HEK293T (cell line): ENCODE measurements around the gene TSPAN9.

Source experiments
- CTCF ChIA-PET: fragments of 350-600 bp; formaldehyde crosslinking; extraction: SDS; loops from one replicate; lab custom pipeline; 2021; ENCODE audit warnings: antibody characterized with exemption, inconsistent platforms; lab: Yijun Ruan, JAX
- POLR2A ChIA-PET: fragments of 350-600 bp; formaldehyde crosslinking; extraction: SDS; loops from one replicate; lab custom pipeline; 2020; ENCODE audit warnings: antibody characterized with exemption, inconsistent platforms; lab: Yijun Ruan, JAX
- DNase-seq: peaks from one replicate; pipeline ENCODE4 v3.0.0; 2012; ENCODE audit warnings: mixed read lengths; ENCODE audit errors: extremely low spot score
- ARNT ChIP-seq: fragments of 450-650 bp; IDR thresholded peaks from 2 replicates; pipeline ENCODE4 v1.6.1; 2017; ENCODE audit warnings: mild to moderate bottlenecking
- BHLHE40 ChIP-seq: fragments of 450-650 bp; IDR thresholded peaks from 2 replicates; pipeline ENCODE4 v1.6.1; 2016; ENCODE audit warnings: mild to moderate bottlenecking, moderate library complexity, borderline replicate concordance
- CTBP1 ChIP-seq: fragments of 450-650 bp; IDR thresholded peaks from 2 replicates; pipeline ENCODE4 v1.6.1; 2016; ENCODE audit warnings: borderline replicate concordance
- ELF4 ChIP-seq: fragments of 450-650 bp; IDR thresholded peaks from 2 replicates; pipeline ENCODE4 v1.6.1; 2017; ENCODE audit warnings: antibody characterized with exemption
- FOXA1 ChIP-seq: fragments of 450-650 bp; IDR thresholded peaks from 2 replicates; pipeline ENCODE4 v1.6.1; 2016; ENCODE audit warnings: mild to moderate bottlenecking
- FOXK2 ChIP-seq: fragments of 450-650 bp; IDR thresholded peaks from 2 replicates; pipeline ENCODE4 v1.6.1; 2016; ENCODE audit warnings: mild to moderate bottlenecking
- FOXM1 ChIP-seq: fragments of 450-650 bp; IDR thresholded peaks from 2 replicates; pipeline ENCODE4 v1.6.1; 2017; ENCODE audit warnings: mild to moderate bottlenecking, borderline replicate concordance
- HDGF ChIP-seq: fragments of 450-650 bp; IDR thresholded peaks from 2 replicates; pipeline ENCODE4 v1.6.1; 2017; ENCODE audit warnings: antibody characterized with exemption, borderline replicate concordance
- L3MBTL2 ChIP-seq: fragments of 450-650 bp; conservative IDR thresholded peaks from 2 replicates; pipeline ENCODE4 v1.6.1; 2016; ENCODE audit warnings: mild to moderate bottlenecking
- LEF1 ChIP-seq: fragments of 450-650 bp; IDR thresholded peaks from 2 replicates; pipeline ENCODE4 v1.6.1; 2017; ENCODE audit warnings: mild to moderate bottlenecking, borderline replicate concordance
- NFRKB ChIP-seq: fragments of 450-650 bp; IDR thresholded peaks from 2 replicates; pipeline ENCODE4 v1.6.1; 2016; ENCODE audit warnings: mild to moderate bottlenecking, moderate library complexity
- SP1 ChIP-seq: fragments of 450-650 bp; IDR thresholded peaks from 2 replicates; pipeline ENCODE4 v1.6.1; 2017
- SUZ12 ChIP-seq: fragments of 450-650 bp; IDR thresholded peaks from 2 replicates; pipeline ENCODE4 v1.6.1; 2016; ENCODE audit warnings: mild to moderate bottlenecking
- TARDBP ChIP-seq: fragments of 450-650 bp; IDR thresholded peaks from 2 replicates; pipeline ENCODE4 v1.6.1; 2016
- ZNF384 ChIP-seq: fragments of 450-650 bp; IDR thresholded peaks from 2 replicates; pipeline ENCODE4 v1.6.1; 2016
- TF ChIP-seq, protein P1 (sequence below): fragments of 450-650 bp; IDR thresholded peaks from 2 replicates; pipeline ENCODE4 v1.6.1; 2016

Gene TSPAN9

DNA sequence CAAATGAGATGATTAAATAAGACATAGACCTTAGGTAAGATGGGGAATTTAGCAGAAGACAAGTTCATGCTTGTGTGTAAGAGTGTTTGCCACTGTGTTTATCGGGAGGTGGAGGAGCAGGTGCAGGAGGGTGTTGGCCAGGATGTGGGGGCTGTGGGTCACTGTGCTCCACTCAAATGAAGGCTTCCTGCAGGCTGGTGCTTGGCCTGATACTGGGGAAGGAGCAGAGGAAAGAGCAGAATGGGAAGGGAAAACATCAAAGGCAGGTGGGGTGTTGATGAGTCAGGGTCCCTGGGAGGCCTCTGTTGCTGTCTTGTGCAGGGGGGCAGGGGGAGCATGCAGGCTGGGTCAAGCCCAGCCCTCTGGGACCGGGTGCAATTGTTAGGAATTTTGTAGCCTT is 126.5 kb downstream of the TSPAN9 start:
- TF ChIP-seq SUZ12: no peak
- ChIA-PET POLR2A (no interaction called here), CTCF (interaction anchor here (0.6 to 2.5 kb wide), 9 partner anchors 10 to 1758 kb away, joined by 3 to 10 read pairs (median 6); no protein-coding TSS in a partner anchor)
- no peak for DNase-seq

DNA sequence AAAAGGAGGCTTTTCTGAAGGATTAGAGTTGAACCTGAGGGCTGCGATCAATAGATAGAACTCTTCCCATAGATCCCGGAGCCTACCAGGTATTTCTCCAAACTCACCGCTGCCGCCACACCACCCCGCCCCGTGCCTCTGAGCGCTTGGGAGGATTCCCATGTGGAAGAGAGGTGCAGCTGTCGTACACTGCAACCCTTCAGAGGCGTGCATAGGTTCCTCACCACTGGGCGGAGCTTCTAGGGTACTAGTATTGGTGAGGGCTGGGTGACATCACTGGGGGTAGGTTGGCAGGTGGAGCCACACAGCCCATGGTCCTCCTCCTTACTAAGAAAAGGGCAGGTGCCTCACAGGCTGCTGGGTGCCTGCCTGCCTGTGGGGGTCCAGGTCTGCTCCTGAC is 127.0 kb downstream of the TSPAN9 start:
- DNase-seq: no peak
- CTCF ChIA-PET: interaction anchor here (1.8 kb wide), 1 partner anchor 71 kb away, joined by 8 read pairs; no protein-coding TSS in a partner anchor
- POLR2A ChIA-PET: no interaction called here
- no peak for TF ChIP-seq FOXK2
- no peak for TF ChIP-seq L3MBTL2
- no peak for TF ChIP-seq CTBP1
- no peak for TF ChIP-seq ELF4
- TF ChIP-seq BHLHE40: no peak
- TF ChIP-seq HDGF: no peak
- no peak for TF ChIP-seq FOXA1
- no peak for TF ChIP-seq FOXM1
- TF ChIP-seq NFRKB: no peak
- TF ChIP-seq ZNF384: no peak
- TF ChIP-seq, protein P1, sequence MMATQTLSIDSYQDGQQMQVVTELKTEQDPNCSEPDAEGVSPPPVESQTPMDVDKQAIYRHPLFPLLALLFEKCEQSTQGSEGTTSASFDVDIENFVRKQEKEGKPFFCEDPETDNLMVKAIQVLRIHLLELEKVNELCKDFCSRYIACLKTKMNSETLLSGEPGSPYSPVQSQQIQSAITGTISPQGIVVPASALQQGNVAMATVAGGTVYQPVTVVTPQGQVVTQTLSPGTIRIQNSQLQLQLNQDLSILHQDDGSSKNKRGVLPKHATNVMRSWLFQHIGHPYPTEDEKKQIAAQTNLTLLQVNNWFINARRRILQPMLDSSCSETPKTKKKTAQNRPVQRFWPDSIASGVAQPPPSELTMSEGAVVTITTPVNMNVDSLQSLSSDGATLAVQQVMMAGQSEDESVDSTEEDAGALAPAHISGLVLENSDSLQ: no peak
- TF ChIP-seq LEF1: no peak
- no peak for TF ChIP-seq TARDBP
- no peak for TF ChIP-seq SP1
- no peak for TF ChIP-seq ARNT

DNA sequence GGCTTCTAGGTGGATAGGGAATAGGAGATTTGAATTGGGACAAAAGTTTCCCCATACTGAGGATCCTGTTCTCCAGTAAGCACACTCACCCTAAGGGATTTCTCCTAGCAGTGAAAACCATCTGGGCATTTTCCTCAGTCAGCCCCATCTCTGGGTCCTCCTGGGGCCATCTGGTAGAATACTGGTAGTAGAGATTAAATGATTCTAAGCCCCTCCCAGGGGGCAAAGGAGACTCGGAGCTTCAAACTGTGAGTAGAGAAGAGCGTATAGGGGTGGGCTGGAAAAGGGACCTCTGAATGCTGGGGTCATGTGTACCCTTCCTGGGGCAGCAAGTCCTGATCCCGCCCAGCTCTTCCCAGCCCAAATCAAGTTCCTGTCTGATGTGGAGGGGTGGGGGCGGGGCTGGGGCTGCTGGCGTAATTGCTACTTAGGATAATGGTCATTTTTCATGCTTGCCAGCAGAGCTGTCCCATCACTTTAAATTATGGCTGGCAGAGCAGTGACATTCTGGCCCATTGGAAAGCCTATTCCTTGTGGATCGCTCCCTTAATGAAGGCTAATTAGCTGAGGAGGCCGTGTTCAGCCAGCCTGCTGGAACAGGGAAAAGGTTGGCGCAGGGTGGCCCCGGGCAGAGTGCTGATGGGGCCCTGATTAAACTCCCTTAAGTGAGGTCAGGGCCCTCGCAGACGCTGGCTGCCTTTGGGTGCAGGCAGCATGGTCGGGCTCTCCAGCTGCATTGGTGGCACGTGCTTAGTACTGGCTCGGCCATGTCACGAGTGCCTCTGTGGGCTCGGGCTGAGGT is 127.8 kb downstream of the TSPAN9 start:
- TF ChIP-seq FOXM1 (no peak), TARDBP (no peak), LEF1 (no peak), ARNT (no peak), SP1 (no peak), FOXK2 (no peak), NFRKB (no peak), BHLHE40 (no peak), FOXA1 (no peak), ZNF384 (no peak)
- ChIA-PET CTCF (interaction anchor here (0.8 kb wide), 1 partner anchor 11 kb away, joined by 3 read pairs; no protein-coding TSS in a partner anchor), POLR2A (no interaction called here)
- DNase-seq: no peak

DNA sequence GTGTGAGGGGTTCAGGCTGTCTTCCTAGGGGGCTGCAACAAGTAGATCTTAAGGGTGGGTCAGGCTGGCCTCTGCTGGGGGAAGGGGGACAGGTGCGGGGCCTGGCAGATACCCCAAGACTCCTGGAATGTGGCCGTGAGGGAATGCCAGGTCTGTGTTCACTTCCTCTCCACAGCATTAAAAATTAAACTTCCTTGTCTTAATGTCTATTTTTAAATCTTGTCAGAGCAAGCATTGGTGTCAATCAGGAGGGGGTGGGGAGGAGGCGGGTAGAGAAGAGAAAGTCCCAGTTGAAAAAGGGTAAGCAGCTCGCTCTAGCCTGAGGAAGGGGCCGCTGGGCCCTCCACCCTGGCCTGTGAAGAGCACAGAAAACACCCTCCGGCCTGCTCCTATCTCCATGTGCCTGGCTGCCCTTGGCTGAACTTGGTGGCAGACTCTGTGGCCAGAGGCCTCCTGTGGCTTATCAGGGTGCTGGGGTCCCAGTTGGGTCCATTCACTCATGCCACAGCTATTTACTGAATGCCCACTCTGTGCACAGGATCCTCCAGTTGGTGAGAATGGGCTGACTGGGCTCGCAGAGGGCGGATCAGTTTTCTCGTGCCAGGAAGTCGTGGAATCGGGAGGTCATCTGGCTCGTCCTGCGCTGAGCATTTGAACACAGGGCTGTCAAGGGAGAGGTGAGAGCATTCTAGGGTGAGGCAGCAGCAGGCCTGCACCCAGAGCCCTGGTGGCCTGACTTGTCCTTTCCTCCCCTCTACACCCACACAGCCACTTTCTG is 128.8 kb downstream of the TSPAN9 start:
- DNase-seq: no peak
- ChIA-PET POLR2A (no interaction called here), CTCF (no interaction called here)
- TF ChIP-seq L3MBTL2 (no peak), TARDBP (no peak)

DNA sequence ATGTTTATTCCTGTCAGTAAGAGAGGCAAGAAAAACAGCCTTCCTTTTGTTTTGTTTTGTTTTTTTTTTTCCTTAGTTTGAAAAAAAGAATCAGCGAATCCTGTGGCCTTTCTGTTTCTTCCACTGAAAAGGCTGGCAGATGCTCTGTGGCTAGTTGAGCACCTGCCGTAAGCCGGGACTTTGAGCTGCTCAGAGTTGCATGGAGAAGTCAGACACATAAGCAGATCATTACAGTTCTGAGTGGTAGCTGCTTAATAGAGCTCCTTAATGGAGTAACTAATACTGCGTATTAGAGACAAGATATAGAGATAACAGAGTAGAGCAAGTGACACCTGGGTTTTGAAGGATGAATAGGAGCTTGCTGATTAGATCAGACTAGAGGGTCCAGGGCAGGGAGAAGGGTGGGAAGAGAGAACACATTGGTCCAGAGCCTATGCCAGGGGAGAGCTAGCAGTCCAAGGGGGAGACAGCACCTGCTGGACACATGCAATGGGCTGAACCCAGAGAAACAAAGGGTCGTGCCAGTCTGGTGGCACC is 129.4 kb downstream of the TSPAN9 start:
- DNase-seq: no peak
- TF ChIP-seq, protein P1: no peak
- CTCF ChIA-PET: interaction anchor here (0.6 to 1.1 kb wide), 3 partner anchors 15 to 62 kb away, joined by 3 read pairs; no protein-coding TSS in a partner anchor
- POLR2A ChIA-PET: no interaction called here

DNA sequence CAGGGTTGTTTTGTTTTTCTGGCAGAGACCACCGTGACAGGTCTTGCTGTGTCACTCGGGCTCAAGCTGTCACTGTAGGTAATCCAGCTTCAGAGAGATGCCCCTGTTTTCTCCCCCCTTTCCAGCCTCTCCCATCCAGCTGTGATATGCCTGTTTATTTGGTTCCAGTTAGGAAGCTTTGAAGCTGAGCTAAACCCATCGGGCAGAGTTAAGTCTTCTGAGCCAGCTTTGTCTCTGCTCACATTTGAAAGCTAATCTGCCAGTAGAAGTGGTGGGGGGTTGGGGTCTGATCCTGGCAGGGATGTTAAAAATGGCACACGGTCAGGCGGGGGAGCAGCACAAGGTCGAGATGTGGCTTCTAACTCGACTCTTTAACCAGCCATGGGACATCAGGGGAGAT is 130.0 kb downstream of the TSPAN9 start:
- TF ChIP-seq ZNF384: no peak
- TF ChIP-seq FOXK2: no peak
- TF ChIP-seq FOXM1: no peak
- TF ChIP-seq FOXA1: no peak
- TF ChIP-seq SUZ12: no peak
- TF ChIP-seq L3MBTL2: no peak
- no peak for TF ChIP-seq NFRKB
- TF ChIP-seq TARDBP: no peak
- DNase-seq: no peak
- POLR2A ChIA-PET: no interaction called here
- CTCF ChIA-PET: interaction anchor here (0.6 to 1.1 kb wide), 4 partner anchors 15 to 68 kb away, joined by 3 read pairs; no protein-coding TSS in a partner anchor

DNA sequence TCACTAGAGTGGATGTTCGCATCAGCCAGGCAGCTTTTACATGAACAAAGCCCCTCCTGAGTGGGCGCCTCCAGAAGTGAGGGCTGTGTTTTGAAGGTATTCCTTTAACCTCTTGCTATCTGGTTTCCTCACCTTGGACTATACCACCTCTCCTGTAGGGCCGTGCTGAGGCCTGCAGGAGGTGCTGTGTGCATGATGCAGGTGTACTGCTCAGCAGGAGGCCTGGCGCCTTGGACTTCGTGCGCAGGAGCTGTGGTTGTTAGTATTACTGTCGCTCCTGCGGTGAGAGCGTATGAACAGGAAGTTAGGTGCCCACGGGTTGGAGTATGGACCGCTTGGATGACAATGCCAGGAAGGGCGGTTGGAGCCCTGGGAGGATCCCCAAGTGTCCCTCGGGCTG is 130.7 kb downstream of the TSPAN9 start:
- ChIA-PET CTCF (interaction anchor here (0.9 to 1.3 kb wide), 5 partner anchors 8 to 69 kb away, joined by 3 to 4 read pairs (median 3); no protein-coding TSS in a partner anchor), POLR2A (no interaction called here)
- TF ChIP-seq CTBP1 (no peak), LEF1 (no peak), ZNF384 (no peak), SUZ12 (no peak), TARDBP (no peak), FOXA1 (no peak), ARNT (no peak), L3MBTL2 (no peak), FOXM1 (no peak), ELF4 (no peak), SP1 (no peak), BHLHE40 (no peak), NFRKB (no peak), HDGF (no peak), FOXK2 (no peak)
- TF ChIP-seq, protein P1: no peak
- DNase-seq: no peak
